T-helper 1 cell treated with Interleukin-12 subunit alpha and Interleukin-12 subunit beta and Interleukin-4 antibody, amounts not matched to agents 30 μg/mL and 1 μg/mL, for 36 hours (primary cell): ENCODE data around the gene NR4A1.

Experiments
- H3K27ac Mint-ChIP-seq: one replicate; pipeline ENCODE4 v1.8.0; 2021; ENCODE audit warnings: mild to moderate bottlenecking, mixed read lengths
- H3K27me3 Mint-ChIP-seq: one replicate; pipeline ENCODE4 v1.8.0; 2021; ENCODE audit warnings: low read depth, mixed read lengths
- H3K36me3 Mint-ChIP-seq: one replicate; pipeline ENCODE4 v1.8.0; 2021; ENCODE audit warnings: low read depth, mixed read lengths
- H3K4me1 Mint-ChIP-seq: one replicate; pipeline ENCODE4 v1.8.0; 2021; ENCODE audit warnings: low read depth, mixed read lengths
- H3K4me3 Mint-ChIP-seq: one replicate; pipeline ENCODE4 v1.8.0; 2021; ENCODE audit warnings: mild to moderate bottlenecking, moderate library complexity, mixed read lengths
- H3K9me3 Mint-ChIP-seq: one replicate; pipeline ENCODE4 v1.8.0; 2021; ENCODE audit warnings: mixed read lengths

Gene NR4A1

GRCh38 chr12:52082988-52083637 lies 31.9 kb downstream of the NR4A1 start:
- no peaks in the 10 kb centered on the region for H3K9me3 Mint-ChIP-seq
- no peak overlapping the region for H3K27ac Mint-ChIP-seq
- peaks cover 2% of the 10 kb centered on the region for H3K36me3 Mint-ChIP-seq
- peaks cover 9% of the 10 kb centered on the region for H3K27me3 Mint-ChIP-seq
- peaks cover 5% of the 10 kb centered on the region for H3K4me1 Mint-ChIP-seq
- no peak overlapping the region for H3K4me3 Mint-ChIP-seq

- H3K4me3 Mint-ChIP-seq, result no peak overlapping the region
- H3K36me3 Mint-ChIP-seq, result peaks cover 2% of the 10 kb centered on the region
- H3K27ac Mint-ChIP-seq, result no peak overlapping the region
- peaks cover 5% of the 10 kb centered on the region for H3K4me1 Mint-ChIP-seq
- no peaks in the 10 kb centered on the region for H3K9me3 Mint-ChIP-seq
- peaks cover 13% of the 10 kb centered on the region for H3K27me3 Mint-ChIP-seq
Observed at GRCh38 chr12:52083638-52083996, 32.4 kb downstream of the NR4A1 start.

- Mint-ChIP-seq H3K9me3 (no peaks in the 10 kb centered on the region), H3K4me3 (no peak overlapping the region), H3K4me1 (peaks cover 2% of the 10 kb centered on the region), H3K36me3 (no peaks in the 10 kb centered on the region), H3K27me3 (peaks cover 18% of the 10 kb centered on the region), H3K27ac (no peak overlapping the region)
Observed at GRCh38 chr12:52084491-52085231, 33.4 kb downstream of the NR4A1 start.

DNA sequence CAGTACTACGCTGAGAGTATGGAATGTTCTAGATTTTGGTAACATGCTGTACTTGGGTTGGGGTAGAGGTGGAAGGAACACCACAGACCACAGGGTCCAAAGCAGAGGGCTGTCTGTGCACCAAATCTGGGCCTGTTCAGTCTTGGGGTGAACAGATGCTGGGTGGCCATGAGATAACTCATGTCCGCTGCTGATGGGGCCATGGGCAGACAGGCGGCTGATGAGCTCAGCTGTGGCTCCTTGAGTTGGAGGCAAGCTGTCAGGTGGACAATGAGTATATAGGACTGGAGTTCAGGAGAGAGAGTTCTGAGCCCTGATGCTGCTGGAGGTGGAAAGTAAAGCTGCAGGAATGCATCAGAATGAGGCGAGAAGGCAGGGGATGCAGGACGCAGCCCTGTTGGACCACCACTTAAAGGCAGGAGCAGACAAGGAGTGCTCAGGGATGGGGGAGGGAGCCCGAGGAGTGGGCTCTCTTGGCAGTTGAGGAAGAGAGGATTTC lies 34.5 kb downstream of the NR4A1 start:
- Mint-ChIP-seq H3K27me3 (peaks cover 27% of the 10 kb centered on the region), H3K36me3 (no peaks in the 10 kb centered on the region), H3K27ac (no peak overlapping the region), H3K4me1 (peaks cover 2% of the 10 kb centered on the region), H3K4me3 (no peak overlapping the region), H3K9me3 (no peaks in the 10 kb centered on the region)

- H3K9me3 Mint-ChIP-seq, result no peaks in the 10 kb centered on the region
- H3K27me3 Mint-ChIP-seq, result peaks cover 34% of the 10 kb centered on the region
- no peaks in the 10 kb centered on the region for H3K36me3 Mint-ChIP-seq
- no peak overlapping the region for H3K4me3 Mint-ChIP-seq
- H3K4me1 Mint-ChIP-seq, result peaks cover 2% of the 10 kb centered on the region
- no peak overlapping the region for H3K27ac Mint-ChIP-seq
Observed at GRCh38 chr12:52086366-52086765, 35.1 kb downstream of the NR4A1 start.

GRCh38 chr12:52086944-52087835 lies 35.9 kb downstream of the NR4A1 start:
- Mint-ChIP-seq H3K27ac (no peak overlapping the region), H3K4me3 (no peak overlapping the region), H3K36me3 (no peaks in the 10 kb centered on the region), H3K4me1 (peaks cover 2% of the 10 kb centered on the region), H3K9me3 (no peaks in the 10 kb centered on the region), H3K27me3 (peaks cover 42% of the 10 kb centered on the region)

GRCh38 chr12:52087961-52088820 lies 36.9 kb downstream of the NR4A1 start:
- H3K27me3 Mint-ChIP-seq, result peaks cover 47% of the 10 kb centered on the region
- H3K27ac Mint-ChIP-seq, result no peak overlapping the region
- no peaks in the 10 kb centered on the region for H3K36me3 Mint-ChIP-seq
- H3K4me1 Mint-ChIP-seq, result peaks cover 2% of the 10 kb centered on the region
- no peaks in the 10 kb centered on the region for H3K9me3 Mint-ChIP-seq
- H3K4me3 Mint-ChIP-seq, result no peak overlapping the region

- Mint-ChIP-seq H3K27ac (no peak overlapping the region), H3K36me3 (no peaks in the 10 kb centered on the region)
Observed at GRCh38 chr12:52089491-52089890, 38.2 kb downstream of the NR4A1 start.

DNA sequence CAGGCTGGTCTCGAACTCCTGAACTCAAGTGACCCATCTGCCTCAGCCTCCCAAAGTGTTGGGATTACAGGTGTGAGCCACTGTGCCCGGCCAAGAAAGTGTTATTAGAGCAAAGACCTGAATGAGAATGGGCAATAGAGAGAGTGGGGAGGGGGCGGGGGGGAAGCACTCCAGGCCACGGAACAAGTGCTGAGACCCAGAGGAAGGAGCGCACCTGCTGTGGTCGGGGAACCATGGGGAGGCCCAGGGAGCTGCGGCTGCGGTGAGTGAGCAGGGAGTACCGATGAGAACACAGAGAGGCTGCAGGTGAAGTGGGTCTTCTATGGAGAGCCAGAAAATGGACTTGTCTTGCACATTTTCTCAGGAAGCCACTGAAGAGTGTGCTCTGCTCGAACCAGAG lies 39.0 kb downstream of the NR4A1 start:
- H3K4me1 Mint-ChIP-seq, result no peaks in the 10 kb centered on the region
- no peaks in the 10 kb centered on the region for H3K9me3 Mint-ChIP-seq
- H3K4me3 Mint-ChIP-seq, result no peak overlapping the region
- no peak overlapping the region for H3K27ac Mint-ChIP-seq
- H3K36me3 Mint-ChIP-seq, result no peaks in the 10 kb centered on the region
- peaks cover 56% of the 10 kb centered on the region for H3K27me3 Mint-ChIP-seq

More at GRCh38 chr12:52089491-52089890, 38.2 kb downstream of the NR4A1 start:
- Mint-ChIP-seq H3K4me1 (no peaks in the 10 kb centered on the region), H3K4me3 (no peak overlapping the region), H3K27me3 (peaks cover 54% of the 10 kb centered on the region), H3K9me3 (no peaks in the 10 kb centered on the region)

- no peaks in the 10 kb centered on the region for H3K36me3 Mint-ChIP-seq
- H3K27me3 Mint-ChIP-seq, result peaks cover 58% of the 10 kb centered on the region
- no peak overlapping the region for H3K27ac Mint-ChIP-seq
- H3K4me1 Mint-ChIP-seq, result no peaks in the 10 kb centered on the region
- no peaks in the 10 kb centered on the region for H3K9me3 Mint-ChIP-seq
- no peak overlapping the region for H3K4me3 Mint-ChIP-seq
Observed at GRCh38 chr12:52091061-52091460, 39.8 kb downstream of the NR4A1 start.

DNA sequence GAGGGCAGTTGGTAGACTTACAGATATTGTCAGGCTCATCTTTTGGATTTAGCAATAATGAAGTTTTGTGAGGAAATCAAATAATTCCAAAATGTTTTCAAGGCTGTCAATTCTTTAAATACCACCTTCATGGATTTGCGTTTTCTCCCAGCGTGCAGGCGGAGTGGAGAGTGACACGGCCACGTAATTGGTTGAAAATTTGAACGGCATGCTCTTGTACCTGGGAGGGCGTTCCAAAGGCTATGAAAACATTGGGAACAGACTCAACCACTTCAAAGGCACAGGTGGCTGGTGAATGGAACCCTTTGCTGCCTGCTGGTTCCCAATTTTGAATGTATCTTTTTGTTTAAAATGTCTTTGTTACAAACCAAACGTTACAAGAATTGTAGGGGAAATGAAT lies 40.6 kb downstream of the NR4A1 start:
- H3K4me3 Mint-ChIP-seq, result no peak overlapping the region
- no peaks in the 10 kb centered on the region for H3K9me3 Mint-ChIP-seq
- H3K27ac Mint-ChIP-seq, result no peak overlapping the region
- H3K4me1 Mint-ChIP-seq, result no peaks in the 10 kb centered on the region
- peaks cover 58% of the 10 kb centered on the region for H3K27me3 Mint-ChIP-seq
- no peaks in the 10 kb centered on the region for H3K36me3 Mint-ChIP-seq

DNA sequence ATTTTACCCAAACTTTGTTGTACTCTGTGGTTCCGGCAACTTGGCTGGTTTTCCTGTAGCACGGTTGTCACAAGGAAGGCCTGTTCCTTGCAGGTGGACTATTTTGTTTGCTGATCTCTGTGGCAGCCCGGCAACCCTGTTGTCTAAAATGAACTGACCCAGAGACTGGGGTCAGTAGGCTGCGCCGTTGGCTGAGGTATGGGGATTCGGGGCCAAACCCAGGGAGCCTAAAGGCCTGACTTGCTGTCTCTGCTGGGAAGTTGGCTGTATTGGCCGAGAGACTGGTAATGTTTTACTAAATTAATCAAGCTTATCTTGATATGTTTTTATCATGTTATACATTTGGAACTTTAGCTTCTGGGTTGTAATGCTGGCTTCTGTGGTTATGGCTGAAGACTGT lies 42.1 kb downstream of the NR4A1 start:
- Mint-ChIP-seq H3K4me1 (no peaks in the 10 kb centered on the region), H3K4me3 (no peak overlapping the region), H3K9me3 (no peaks in the 10 kb centered on the region), H3K27me3 (peaks cover 47% of the 10 kb centered on the region), H3K27ac (no peak overlapping the region), H3K36me3 (no peaks in the 10 kb centered on the region)

DNA sequence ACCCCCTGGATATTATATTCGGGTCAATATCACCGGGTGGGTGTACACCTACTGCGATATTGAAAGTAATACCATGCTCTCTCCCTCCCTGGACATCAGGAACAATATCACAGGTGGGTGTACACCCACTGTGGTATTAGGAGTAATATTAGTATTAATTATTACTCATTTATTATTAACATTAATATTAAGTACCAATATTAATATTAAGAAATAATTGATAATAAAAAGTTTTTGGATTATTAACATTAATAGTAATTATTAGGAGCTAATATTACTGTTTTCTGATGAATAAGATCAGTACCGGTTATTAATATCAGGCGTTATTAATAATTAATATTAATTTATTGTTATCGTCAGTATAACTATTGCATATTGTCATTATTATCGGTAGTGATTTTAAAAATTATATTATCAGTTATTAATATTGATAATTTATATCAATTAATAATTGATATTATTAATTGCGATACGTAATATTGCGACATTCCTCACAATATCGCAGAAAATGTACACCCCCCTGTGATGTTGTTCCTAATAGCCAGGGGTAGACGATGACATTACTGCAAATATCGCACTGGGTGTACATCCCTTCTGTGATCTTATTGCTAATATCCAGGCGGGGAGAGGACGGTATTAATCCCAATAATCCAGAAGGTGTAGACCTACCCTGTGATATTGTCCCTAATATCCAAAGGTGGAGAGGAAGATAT lies 45.2 kb downstream of the NR4A1 start:
- Mint-ChIP-seq H3K27me3 (peaks cover 23% of the 10 kb centered on the region), H3K4me1 (no peaks in the 10 kb centered on the region), H3K4me3 (no peak overlapping the region), H3K9me3 (no peaks in the 10 kb centered on the region), H3K36me3 (no peaks in the 10 kb centered on the region), H3K27ac (no peak overlapping the region)
